Body of pancreas (tissue), 4 donors: ENCODE data around the gene CNTLN. TPM values are rescaled to one million over a fixed set of nuclear protein-coding genes. Genes with fewer than 3 reads are reported as not detected.
A peak's percentile ranks its signal among the peaks of the same experiment; 100 is the strongest.

Experiments
- ATAC-seq: fragments of 150-250 bp; one replicate; pipeline ENCODE4 v1.9.1; 2016
- DNase-seq, 4 donors: peaks; one replicate each; pipeline ENCODE4 v3.0.0-alpha.2; 2019
- H3K27ac ChIP-seq, 4 donors: fragments of 200-600 bp; sonication (generic); 1 replicate in 3 of 4; 2 replicates in 1 of 4; pipeline versions ENCODE4 v1.5.1 to v1.6.1; 2016 to 2019; ENCODE audit warnings: mild to moderate bottlenecking in 1 of 4, mixed read lengths in 1 of 4, moderate library complexity in 1 of 4
- H3K27me3 ChIP-seq, 2 donors: fragments of 200-600 bp; sonication (generic); one replicate each; pipeline ENCODE4 v1.6.0; 2016; ENCODE audit warnings: mild to moderate bottlenecking in 1 of 2
- H3K36me3 ChIP-seq, 2 donors: fragments of 200-600 bp; sonication (generic); replicated peaks in 1 of 2; 2 replicates each; pipeline ENCODE4 v1.5.1; 2016; ENCODE audit warnings: low read depth in 2 of 2; ENCODE audit not compliant: insufficient read depth in 1 of 2
- H3K4me1 ChIP-seq: fragments of 200-600 bp; sonication (generic); one replicate; pipeline ENCODE4 v1.6.0; 2016
- H3K4me3 ChIP-seq, 2 donors: fragments of 200-600 bp; sonication (generic); 1 replicate in 1 of 2; 2 replicates in 1 of 2; pipeline ENCODE4 v1.5.1; 2016 to 2019
- H3K9me3 ChIP-seq, 3 donors: fragments of 200-600 bp; sonication (generic); 1 replicate in 2 of 3; 2 replicates in 1 of 3; pipeline ENCODE4 v1.5.1; 2016
- CTCF ChIP-seq, 7 experiments: fragments of 450-650 bp in 4 of 7; fragments of 200-600 bp in 3 of 7; sonication (generic) in 3 of 7; IDR thresholded peaks; one replicate each; pipeline ENCODE4 v1.5.1; 2016 to 2019; ENCODE audit warnings: antibody characterized with exemption in 7 of 7
- POLR2A ChIP-seq, 3 donors: fragments of 450-650 bp; IDR thresholded peaks; one replicate each; pipeline ENCODE4 v1.6.1; 2016; ENCODE audit warnings: antibody characterized with exemption in 3 of 3, mild to moderate bottlenecking in 2 of 3
- WGBS, 2 donors: methylation state at CpG; one replicate each; pipeline ENCODE4 v1.1.5; 2017; 5-methylcytosine and 5-hydroxymethylcytosine counted together
- intact Hi-C: fragments of 100-400 bp; cut with DNase I; formaldehyde crosslinking; loops from one replicate; pipeline ENCODE4 v1.15.1; 2023
- total RNA-seq, 2 donors: library from RNA; depleted of rRNA; stranded (reverse); fragments of >200 nt; gene quantifications; one replicate each; pipeline ENCODE4 v1.1.0, GENCODE V29; 2016

CNTLN gene
- total RNA-seq, 2 donors from 2014 or later: 7.3 to 11.2 TPM

DNA sequence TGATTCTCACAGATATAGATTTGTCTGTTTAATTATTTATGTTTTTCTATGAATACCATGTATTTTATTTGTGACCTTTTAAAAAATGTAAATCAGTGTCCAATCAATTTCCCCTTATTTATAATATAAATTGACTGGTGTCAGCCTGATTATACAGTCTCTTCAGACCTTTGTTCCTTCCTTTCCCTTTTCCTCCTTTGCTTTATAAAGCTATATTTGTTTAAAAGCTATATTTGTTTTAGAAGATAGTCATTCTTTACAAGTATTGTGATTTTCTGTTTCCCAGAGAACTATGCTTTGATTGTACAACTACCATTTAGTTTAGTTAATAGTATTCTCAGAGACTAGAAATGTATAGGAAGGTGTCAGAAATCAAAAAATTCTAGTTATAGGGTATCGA lies 90.6 kb downstream of the CNTLN start:
- Histone ChIP-seq H3K4me1 (peaks cover 7% of the 10 kb centered on the region), H3K4me3 (no peak overlapping the region), H3K9me3 (no peaks in the 10 kb centered on the region), H3K27me3 (no peaks in the 10 kb centered on the region), H3K27ac (no peak overlapping the region), H3K36me3 (no peaks in the 10 kb centered on the region)
- intact Hi-C loops: no loop called here
- no peak for DNase-seq
- TF ChIP-seq CTCF (IDR thresholded peaks at IDR 0.05) (no peak), POLR2A (IDR thresholded peaks at IDR 0.05) (no peak)
- ATAC-seq: no peak
- 93 to 97% methylated on average over 1 of the region's 1 CpG for WGBS, 2 donors

GRCh38 chr9:17229945-17230560 lies 95.2 kb downstream of the CNTLN start:
- no peak for DNase-seq
- Histone ChIP-seq H3K27ac (peak overlapping the region in 1 of 4 donors; percentile 38), H3K36me3 (no peaks in the 10 kb centered on the region), H3K4me1 (peaks cover 21% of the 10 kb centered on the region), H3K4me3 (no peak overlapping the region), H3K9me3 (no peaks in the 10 kb centered on the region), H3K27me3 (no peaks in the 10 kb centered on the region)
- TF ChIP-seq POLR2A (IDR thresholded peaks at IDR 0.05) (no peak), CTCF (IDR thresholded peaks at IDR 0.05) (no peak)
- WGBS, 2 donors: 89 to 92% methylated on average over 4 of the region's 4 CpGs
- intact Hi-C loops: no loop called here
- peak; percentile 27 for ATAC-seq

DNA sequence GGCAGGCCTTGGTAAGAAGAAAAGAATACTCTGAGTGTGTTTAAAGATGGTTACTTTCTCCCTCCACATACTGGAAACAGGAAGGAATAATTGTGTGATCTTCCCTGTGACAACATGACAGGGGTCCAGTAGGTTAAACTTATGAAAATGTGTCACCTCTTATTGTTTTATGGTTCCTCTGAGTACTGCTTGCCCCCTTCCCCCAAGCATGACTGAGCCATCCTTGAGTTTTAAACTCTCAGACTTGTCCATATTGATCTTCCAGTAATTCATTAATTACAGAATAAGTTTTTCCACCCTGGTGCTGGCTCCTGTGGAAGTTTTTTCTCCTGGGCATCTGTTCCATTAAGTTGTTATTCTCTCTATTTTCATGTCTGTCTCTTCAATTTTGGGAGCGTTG lies 95.8 kb downstream of the CNTLN start:
- Histone ChIP-seq H3K4me1 (peaks cover 23% of the 10 kb centered on the region), H3K27me3 (no peaks in the 10 kb centered on the region), H3K9me3 (no peaks in the 10 kb centered on the region), H3K36me3 (no peaks in the 10 kb centered on the region), H3K27ac (peak overlapping the region in 1 of 4 donors; percentile 38), H3K4me3 (no peak overlapping the region)
- DNase-seq (peak in 1 of 4 donors; percentile 25), ATAC-seq (peak; percentile 92)
- no peak for TF ChIP-seq POLR2A (IDR thresholded peaks at IDR 0.05)
- no peak for TF ChIP-seq CTCF (IDR thresholded peaks at IDR 0.05)
- intact Hi-C loops: no loop called here
- WGBS, 2 donors: 27 to 32% methylated on average over 1 of the region's 1 CpG

DNA sequence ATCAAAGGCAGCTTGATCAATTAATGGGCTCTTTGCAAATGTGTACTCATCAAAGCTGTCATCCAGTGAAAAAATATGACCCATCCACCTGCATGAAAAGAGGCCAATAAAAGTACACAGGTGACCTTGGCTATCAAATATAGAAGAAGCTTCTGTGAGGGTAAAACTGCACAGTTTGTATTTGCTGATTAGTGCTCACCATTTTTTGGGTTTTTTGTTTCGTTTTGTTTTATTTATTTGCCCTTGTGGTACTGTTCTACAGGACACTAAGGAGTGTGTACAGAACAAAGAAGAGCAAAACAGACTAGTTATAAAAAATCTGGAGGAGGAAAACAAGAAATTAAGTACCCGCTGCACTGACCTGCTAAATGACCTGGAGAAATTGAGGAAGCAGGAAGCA lies 101.3 kb downstream of the CNTLN start:
- TF ChIP-seq POLR2A (IDR thresholded peaks at IDR 0.05): no peak
- TF ChIP-seq CTCF (IDR thresholded peaks at IDR 0.05): no peak
- Histone ChIP-seq H3K4me1 (peaks cover 16% of the 10 kb centered on the region), H3K36me3 (no peaks in the 10 kb centered on the region), H3K27ac (no peak overlapping the region), H3K9me3 (no peaks in the 10 kb centered on the region), H3K4me3 (no peak overlapping the region), H3K27me3 (no peaks in the 10 kb centered on the region)
- 62 to 64% methylated on average over 2 of the region's 2 CpGs for WGBS, 2 donors
- intact Hi-C loops: no loop called here
- ATAC-seq (no peak), DNase-seq (no peak)

GRCh38 chr9:17246770-17247169 lies 111.9 kb downstream of the CNTLN start:
- H3K36me3 ChIP-seq: no peaks in the 10 kb centered on the region
- 94 to 97% methylated on average over 5 of the region's 5 CpGs for WGBS, 2 donors
- H3K4me3 ChIP-seq: no peak overlapping the region
- intact Hi-C loops: no loop called here
- ATAC-seq (no peak), DNase-seq (no peak)
- H3K27ac ChIP-seq: no peak overlapping the region
- TF ChIP-seq CTCF (IDR thresholded peaks at IDR 0.05) (no peak), POLR2A (IDR thresholded peaks at IDR 0.05) (no peak)
- H3K4me1 ChIP-seq: no peaks in the 10 kb centered on the region
- H3K9me3 ChIP-seq: peaks cover 0 to 18% (median 0%) of the 10 kb centered on the region in 3 donors
- no peaks in the 10 kb centered on the region for H3K27me3 ChIP-seq
